K562 (cell line): Measurements from ENCODE around the gene C1QC. TPM values are rescaled to one million over a fixed set of nuclear protein-coding genes. Genes with fewer than 3 reads are reported as not detected.
A peak's percentile ranks its signal among the peaks of the same experiment; 100 is the strongest.

Experiments used
- ATAC-seq: fragments of 200-7000 bp; cut with Tn5 transposase; 3 replicates; pipeline ENCODE4 v1.9.1; 2020; ENCODE audit warnings: moderate library complexity
- BruUV-seq: library from RNA; stranded (reverse); fragments of 400-500 nt; replicated peaks from 2 replicates; lab custom pipeline; 2021; lab: Mats Ljungman, UMichigan
- CTCF ChIA-PET: fragments of 300-600 bp; formaldehyde crosslinking; extraction: SDS; loops from one replicate; lab custom pipeline; 2021; ENCODE audit warnings: low intra/inter-chr PET ratio; lab: Yijun Ruan, JAX
- POLR2A ChIA-PET: fragments of 300-600, 350-650 bp; sonication (Branson Sonifier 250); formaldehyde crosslinking; extraction: SDS; loops from one replicate; lab custom pipeline; 2021; ENCODE audit warnings: antibody characterized with exemption, inconsistent platforms; lab: Yijun Ruan, JAX
- DNase-seq, 4 experiments: peaks; one replicate each; pipeline versions ENCODE4 v3.0.0 to v3.0.0-alpha.2; 2011 to 2018; ENCODE audit warnings: low spot score in 3 of 4, mixed read lengths in 3 of 4; ENCODE audit errors: extremely low read depth in 1 of 4
- FAIRE-seq: peaks from 2 replicates; lab custom pipeline; 2011; peaks lifted over from hg19 to GRCh38; lab: Jason Lieb, UNC
- H2AFZ ChIP-seq: 2 replicates; pipeline ENCODE4 v1.6.0; 2011; ENCODE audit warnings: low read depth, low read length, control low read depth, inconsistent platforms
- H3K27ac ChIP-seq: fragments of 200-600 bp; 3 replicates; pipeline ENCODE4 v1.8.0; 2011; ENCODE audit warnings: low read depth, mild to moderate bottlenecking, control low read depth, inconsistent platforms, low read length, moderate library complexity, mixed read lengths; ENCODE audit errors: extremely low read depth
- H3K27me3 ChIP-seq, 2 experiments: fragments of 300-600 bp in 1 of 2; 2 replicates in 1 of 2; 3 replicates in 1 of 2; pipeline versions ENCODE4 v1.6.0 to v1.8.0; 2011; ENCODE audit warnings: inconsistent platforms in 2 of 2, low read length in 2 of 2, mild to moderate bottlenecking in 1 of 2, mixed read lengths in 1 of 2, moderate library complexity in 1 of 2; ENCODE audit not compliant: control insufficient read depth in 2 of 2, insufficient read depth in 2 of 2
- H3K36me3 ChIP-seq: fragments of 300-600 bp; 3 replicates; pipeline ENCODE4 v1.8.0; 2011; ENCODE audit warnings: mild to moderate bottlenecking, low read length, inconsistent platforms; ENCODE audit not compliant: control insufficient read depth, insufficient read depth
- H3K4me1 ChIP-seq, 2 experiments: fragments of 200-600 bp in 1 of 2; replicated peaks in 1 of 2; 2 replicates in 1 of 2; 3 replicates in 1 of 2; pipeline versions ENCODE4 v1.5.1 to v1.8.0; 2011; ENCODE audit warnings: inconsistent platforms in 2 of 2, low read length in 2 of 2, mild to moderate bottlenecking in 1 of 2, mixed read lengths in 1 of 2, moderate library complexity in 1 of 2; ENCODE audit not compliant: control insufficient read depth in 2 of 2, insufficient read depth in 2 of 2
- H3K4me2 ChIP-seq: 2 replicates; pipeline ENCODE4 v1.6.1; 2011; ENCODE audit warnings: low read length, control low read depth, inconsistent platforms, mixed read lengths; ENCODE audit not compliant: insufficient read depth
- H3K4me3 ChIP-seq: fragments of 200-600 bp; sonication (generic), shearing (Covaris generic); 2 replicates; pipeline ENCODE4 v1.5.1; 2016; ENCODE audit warnings: control low read depth, inconsistent platforms
- H3K79me2 ChIP-seq: fragments of 200-600 bp; 3 replicates; pipeline ENCODE4 v1.8.0; 2011; ENCODE audit warnings: low read length, inconsistent platforms; ENCODE audit not compliant: control insufficient read depth, insufficient read depth
- H3K9ac ChIP-seq, 2 experiments: 2 replicates each; pipeline versions ENCODE4 v1.6.0 to v1.6.1; 2011; ENCODE audit warnings: low read depth in 2 of 2, low read length in 2 of 2, control low read depth in 1 of 2, inconsistent platforms in 1 of 2, mild to moderate bottlenecking in 1 of 2, mixed read lengths in 1 of 2; ENCODE audit not compliant: insufficient read depth in 1 of 2
- H3K9me1 ChIP-seq: one replicate; pipeline ENCODE4 v1.6.0; 2011; ENCODE audit warnings: inconsistent platforms, mild to moderate bottlenecking, low read length, moderate library complexity; ENCODE audit not compliant: control insufficient read depth, insufficient read depth
- H3K9me3 ChIP-seq: replicated peaks from 2 replicates; pipeline ENCODE4 v1.5.1; 2011; ENCODE audit warnings: low read depth, low read length, inconsistent platforms; ENCODE audit not compliant: control insufficient read depth, insufficient read depth
- H4K20me1 ChIP-seq: replicated peaks from 2 replicates; pipeline ENCODE4 v1.6.1; 2011; ENCODE audit warnings: low read length, inconsistent platforms, mixed read lengths; ENCODE audit not compliant: control insufficient read depth, insufficient read depth
- BCOR ChIP-seq: fragments of 450-650 bp; IDR thresholded peaks from 2 replicates; pipeline ENCODE4 v1.6.1; 2016
- EHMT2 ChIP-seq: fragments of 450-650 bp; IDR thresholded peaks from 2 replicates; pipeline ENCODE4 v1.6.1; 2018; ENCODE audit warnings: antibody characterized with exemption
- ELF1 ChIP-seq: fragments of 200-800 bp; sonication (Bioruptor generic); IDR thresholded peaks from 2 replicates; pipeline ENCODE4 v1.6.1; 2016; ENCODE audit warnings: missing genetic modification characterization, missing compliant biosample characterization
- FIP1L1 ChIP-seq: fragments of 200-400 bp; formaldehyde crosslinking; IDR thresholded peaks from 2 replicates; pipeline ENCODE4 v1.6.1; 2018; ENCODE audit warnings: mild to moderate bottlenecking, low read depth, low read length; ENCODE audit not compliant: poor library complexity, severe bottlenecking
- KDM1A ChIP-seq, 2 experiments: fragments of 450-650 bp; IDR thresholded peaks; 2 replicates each; pipeline ENCODE4 v1.6.1; 2016; ENCODE audit warnings: mild to moderate bottlenecking in 2 of 2
- RBM25 ChIP-seq: fragments of 200-400 bp; formaldehyde crosslinking; IDR thresholded peaks from 2 replicates; pipeline ENCODE4 v1.6.1; 2018; ENCODE audit warnings: low read length, low read depth, moderate library complexity; ENCODE audit not compliant: severe bottlenecking
- REST ChIP-seq, 2 experiments: fragments of 450-650 bp; formaldehyde crosslinking in 1 of 2; IDR thresholded peaks; 2 replicates each; pipeline versions ENCODE4 v1.4.0 to v1.6.1; 2014 to 2020; ENCODE audit warnings: mild to moderate bottlenecking in 2 of 2, borderline replicate concordance in 1 of 2, low read depth in 1 of 2
- ZFP30 ChIP-seq: fragments of 250-450 bp; sonication (Bioruptor Pico); IDR thresholded peaks from 2 replicates; pipeline ENCODE4 v1.8.0; 2022; ENCODE audit warnings: moderate library complexity, mild to moderate bottlenecking, inconsistent platforms, borderline replicate concordance
- ZFP36 ChIP-seq: fragments of 150-350 bp; IDR thresholded peaks from 2 replicates; pipeline ENCODE4 v1.6.1; 2018; ENCODE audit warnings: low read length, low read depth; ENCODE audit not compliant: partially characterized antibody
- WGBS: fragments of 100-300 bp; shearing (Covaris generic); methylation state at CpG from one replicate; pipeline ENCODE4 v1.1.6; 2016; ENCODE audit warnings: low coverage, mixed read lengths; ENCODE audit not compliant: insufficient coverage; ENCODE audit errors: missing lambda C conversion rate; 5-methylcytosine and 5-hydroxymethylcytosine counted together
- in situ Hi-C: fragments of 300-500 bp; cut with MboI; formaldehyde crosslinking; loops from 4 replicates; pipeline ENCODE4 v1.15.0; 2018; ENCODE audit warnings: inconsistent platforms, mixed read lengths
- intact Hi-C: fragments of 100-400 bp; cut with micrococcal nuclease; formaldehyde crosslinking; loops from 2 replicates; pipeline ENCODE4 v1.14.2; 2022
- polyA plus RNA-seq, 8 experiments: library from polyadenylated mRNA; depleted of rRNA in 4 of 8; stranded (reverse) in 5 of 8; unstranded in 3 of 8; fragments of >200 nt; fragmentation: Nextera tagmentation in 2 of 8; fragmentation: Illumina TruSeq in 1 of 8; extraction: Ambion mirVana in 2 of 8; extraction: Trizol in 1 of 8; gene quantifications; 2 replicates each; pipeline versions ENCODE4 v1.2.1 to v1.2.3, GENCODE V29; 2011 to 2014; ENCODE audit warnings: inconsistent platforms in 1 of 8, missing spikeins in 1 of 8
- total RNA-seq, 7 experiments: library from RNA; depleted of rRNA in 6 of 7; stranded (reverse); fragments of >200 nt in 6 of 7; fragmentation: Illumina TruSeq in 2 of 7; extraction: Trizol in 2 of 7; gene quantifications; 2 replicates each; pipeline versions ENCODE4 v1.2.1 to v1.2.3, GENCODE V29; 2011 to 2021; ENCODE audit warnings: low replicate concordance in 1 of 7
- TF ChIP-seq, protein P1 (sequence below): fragments of 450-650 bp; IDR thresholded peaks from 2 replicates; pipeline ENCODE4 v1.6.1; 2017; ENCODE audit warnings: mild to moderate bottlenecking, moderate library complexity

Gene C1QC
- total and polyA plus RNA-seq, 9 of the 15 experiments (the other 6 are each of a cell fraction or from before 2014, with no cell fraction given) = 0.69 TPM; not detected in 8

DNA sequence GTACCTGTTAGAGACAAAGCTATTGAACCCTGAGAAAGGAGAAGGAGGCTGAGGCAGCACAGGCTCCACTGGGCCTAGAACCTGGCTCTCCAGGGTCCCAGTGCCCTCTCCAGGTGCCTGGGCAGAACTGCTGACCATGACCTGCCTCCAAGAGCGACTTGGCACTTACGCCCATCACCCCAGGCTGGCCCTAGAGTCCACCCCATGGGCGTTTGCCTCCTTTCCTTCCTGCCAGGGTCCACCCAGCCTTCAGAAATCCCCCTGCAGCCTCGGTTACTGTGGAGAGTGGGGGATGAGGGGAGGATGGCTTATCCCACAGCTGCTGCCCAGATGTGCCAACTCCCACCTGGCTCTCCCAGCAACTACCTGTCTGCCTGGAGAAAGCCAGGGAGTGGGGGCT, 21.7 kb upstream of the C1QC start (continued):
- no peak for TF ChIP-seq ELF1 (tag)

- ATAC-seq = no peak
- Histone ChIP-seq H3K79me2 (no peaks in the 10 kb centered on the region), H3K36me3 (no peaks in the 10 kb centered on the region), H3K27me3 (peaks cover 13 to 73% of the 10 kb centered on the region in 2 experiments), H3K9me1 (no peaks in the 10 kb centered on the region), H3K4me1 (no peaks in the 10 kb centered on the region), H3K27ac (no peak overlapping the region), H3K9me3 (no peaks in the 10 kb centered on the region), H4K20me1 (peaks cover 15% of the 10 kb centered on the region), H3K4me3 (no peak overlapping the region), H2AFZ (no peak overlapping the region), H3K4me2 (no peak overlapping the region), H3K9ac (no peak overlapping the region)
- no peak for DNase-seq
- TF ChIP-seq RBM25 (peak; percentile 15), REST (IDR thresholded peaks at IDR 0.05; ENCODE audit: borderline replicate concordance) (peak; percentile 90), REST (CRISPR knock-in tag; IDR thresholded peaks at IDR 0.05; ENCODE audit: low read depth) (no peak), BCOR (peak; percentile 77), FIP1L1 (no peak), KDM1A (IDR thresholded peaks at IDR 0.05) (peak in 1 of 2 experiments; percentile 25; a peak in 1 of 4 replicates), ZFP36 (peak; percentile 84), EHMT2 (peak; percentile 86), ZFP30 (CRISPR knock-in tag) (no peak)
- TF ChIP-seq, protein P1, sequence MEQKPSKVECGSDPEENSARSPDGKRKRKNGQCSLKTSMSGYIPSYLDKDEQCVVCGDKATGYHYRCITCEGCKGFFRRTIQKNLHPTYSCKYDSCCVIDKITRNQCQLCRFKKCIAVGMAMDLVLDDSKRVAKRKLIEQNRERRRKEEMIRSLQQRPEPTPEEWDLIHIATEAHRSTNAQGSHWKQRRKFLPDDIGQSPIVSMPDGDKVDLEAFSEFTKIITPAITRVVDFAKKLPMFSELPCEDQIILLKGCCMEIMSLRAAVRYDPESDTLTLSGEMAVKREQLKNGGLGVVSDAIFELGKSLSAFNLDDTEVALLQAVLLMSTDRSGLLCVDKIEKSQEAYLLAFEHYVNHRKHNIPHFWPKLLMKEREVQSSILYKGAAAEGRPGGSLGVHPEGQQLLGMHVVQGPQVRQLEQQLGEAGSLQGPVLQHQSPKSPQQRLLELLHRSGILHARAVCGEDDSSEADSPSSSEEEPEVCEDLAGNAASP = no peak
- BruUV-seq = no TSS peak
- in situ Hi-C loops = no loop called here
- ChIA-PET POLR2A (interaction anchor here (1.8 kb wide), 1 partner anchor 11 kb away, joined by 5 read pairs; the partner anchor contains the start of gene C1QA), CTCF (no interaction called here)
- 2% methylated on average over 9 of the region's 9 CpGs for WGBS
- intact Hi-C loops = no loop called here
- peak; percentile 29 for FAIRE-seq
Observed at GRCh38 chr1:22625262-22625925, 18.0 kb upstream of the C1QC start.
